Measurements from ENCODE around the gene DCANP1.

The DCANP1 gene, protein sequence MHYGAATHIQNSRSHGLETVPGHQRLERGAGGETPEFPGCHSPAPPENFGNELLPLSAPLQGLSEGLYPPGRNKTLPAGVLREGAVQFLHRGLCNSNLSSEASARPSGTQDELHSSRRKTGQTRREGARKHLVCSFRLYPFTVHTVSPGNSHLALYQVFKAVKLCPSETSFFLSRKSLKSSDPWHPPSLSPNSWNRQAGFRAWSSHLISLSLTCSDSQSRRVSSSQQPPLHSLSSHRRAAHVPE

DNA sequence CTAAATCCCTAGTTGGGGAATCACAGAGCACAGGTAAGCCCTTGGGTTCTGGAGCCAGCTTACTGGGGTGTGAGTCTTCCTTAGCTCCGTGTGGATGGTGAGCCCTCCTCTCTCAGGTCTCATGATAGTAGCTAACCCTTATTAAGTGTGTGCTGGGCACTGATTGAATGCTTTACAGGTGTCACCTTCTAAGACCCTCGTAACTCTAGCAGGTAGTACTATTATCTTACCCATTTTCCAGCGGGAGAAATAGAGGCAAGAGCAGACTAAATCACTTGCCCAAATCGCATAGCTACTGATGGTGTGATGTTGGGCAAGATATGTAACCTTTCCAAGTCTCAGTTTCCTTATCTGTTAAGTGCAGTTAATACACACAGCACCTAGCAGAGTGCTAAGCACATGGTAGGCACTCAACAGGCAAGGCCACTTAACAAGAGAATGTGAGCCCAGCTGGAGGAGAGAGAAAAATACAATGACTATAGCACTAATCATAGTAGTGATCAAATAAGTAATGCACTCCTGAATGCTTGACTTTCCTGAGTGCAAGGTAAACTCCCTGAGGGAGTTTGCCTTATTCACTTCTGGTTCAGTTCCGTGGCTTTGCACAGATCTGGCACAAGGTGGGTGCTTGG lies at the start of gene DCANP1:
DCANP1 (minus strand) TSS at position 51 of the 632 bp plus-strand sequence. CDS start 240 bp downstream, outside the sequence.
- DNase-seq = no peak

DNA sequence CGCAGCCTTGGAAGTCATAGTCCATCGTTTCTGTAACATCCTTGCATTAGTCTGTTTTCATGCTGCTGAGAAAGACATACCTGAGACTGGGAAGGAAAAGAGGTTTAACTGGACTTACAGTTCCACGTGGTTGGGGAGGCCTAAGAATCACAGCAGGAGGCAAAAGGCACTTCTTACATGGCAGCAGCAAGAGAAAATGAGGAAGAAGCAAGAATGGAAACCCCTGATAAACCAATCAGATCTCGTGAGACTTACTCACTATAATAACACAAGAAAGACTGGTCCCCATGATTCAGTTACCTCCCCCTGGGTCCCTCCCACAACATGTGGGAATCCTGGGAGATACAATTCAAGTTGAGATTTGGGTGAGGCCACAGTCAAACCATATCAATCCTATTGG lies 48.4 kb upstream of the DCANP1 start:
- peak; percentile 35 for DNase-seq

DNA sequence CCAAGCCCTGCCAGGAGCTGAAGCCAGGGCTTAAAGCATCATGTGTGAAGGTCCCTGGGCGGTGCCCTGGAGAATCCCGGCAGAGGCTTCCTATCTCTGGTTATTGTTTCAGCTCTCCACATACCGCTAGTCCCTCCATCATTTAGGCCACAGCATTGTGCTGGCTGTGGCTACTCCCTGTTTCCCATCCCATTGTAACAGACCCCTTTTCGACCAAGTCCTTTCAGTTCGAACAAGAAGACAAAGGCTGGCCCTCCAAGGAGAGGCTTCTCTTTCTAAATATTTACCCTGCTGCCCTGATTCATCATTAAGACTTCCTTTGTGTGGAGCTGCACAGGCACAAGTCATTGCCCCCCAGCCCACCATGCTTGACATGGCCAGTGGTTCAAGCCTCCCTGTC lies 47.0 kb upstream of the DCANP1 start:
- no peak for DNase-seq

DNA sequence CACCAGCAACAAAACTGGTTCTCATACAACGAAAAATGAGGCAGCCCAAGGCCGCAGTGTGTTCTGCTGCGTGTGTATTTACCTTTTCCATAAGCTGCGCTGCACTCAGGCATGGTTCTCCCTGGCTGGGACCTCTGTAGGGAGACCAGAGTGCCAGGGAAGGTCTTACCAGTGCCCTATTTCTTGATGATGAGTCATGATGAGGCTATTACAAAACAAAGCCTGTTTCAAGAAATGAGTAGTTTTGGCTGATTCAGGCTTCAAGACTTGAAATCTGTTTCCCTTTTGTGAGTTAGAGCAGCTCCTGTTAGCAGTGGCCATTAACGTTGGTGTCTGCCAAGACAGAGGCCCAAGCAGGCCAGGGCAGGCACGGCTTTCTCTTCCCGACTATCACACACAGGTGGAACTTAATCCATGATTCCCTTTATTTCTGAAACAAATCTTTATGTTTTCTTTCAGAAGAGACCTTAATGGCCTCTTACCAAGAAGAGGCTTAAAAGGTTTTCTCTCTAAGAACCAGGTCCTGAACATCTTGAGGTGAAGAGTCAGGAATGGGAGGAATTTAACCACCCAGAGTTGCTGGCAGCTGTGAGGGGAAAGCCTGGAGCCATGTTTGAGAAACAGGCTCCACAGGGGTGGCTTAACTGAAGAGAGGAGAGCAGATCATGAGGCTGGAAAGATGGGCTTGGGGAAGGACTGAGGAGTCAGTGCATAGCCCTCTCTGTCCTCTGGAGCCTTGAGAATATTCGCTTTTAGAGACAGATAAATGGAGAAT lies 46.4 kb upstream of the DCANP1 start:
- peak; percentile 68 for DNase-seq

DNA sequence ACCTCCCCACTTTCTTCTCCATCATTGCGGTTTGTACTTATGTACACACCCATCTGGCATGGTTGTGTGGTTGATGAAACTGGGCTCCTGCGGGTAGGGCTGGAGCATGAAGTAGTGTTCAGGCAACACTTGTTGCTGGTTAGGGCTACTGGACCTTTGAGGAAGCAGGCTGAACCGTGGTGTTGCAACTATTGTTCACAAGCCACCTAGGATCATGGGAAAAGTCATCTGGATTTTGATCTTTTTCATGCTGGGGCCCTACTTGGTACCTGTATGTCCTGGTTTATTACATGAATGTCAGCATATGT lies 45.1 kb upstream of the DCANP1 start:
- DNase-seq = peak; percentile 33

DNA sequence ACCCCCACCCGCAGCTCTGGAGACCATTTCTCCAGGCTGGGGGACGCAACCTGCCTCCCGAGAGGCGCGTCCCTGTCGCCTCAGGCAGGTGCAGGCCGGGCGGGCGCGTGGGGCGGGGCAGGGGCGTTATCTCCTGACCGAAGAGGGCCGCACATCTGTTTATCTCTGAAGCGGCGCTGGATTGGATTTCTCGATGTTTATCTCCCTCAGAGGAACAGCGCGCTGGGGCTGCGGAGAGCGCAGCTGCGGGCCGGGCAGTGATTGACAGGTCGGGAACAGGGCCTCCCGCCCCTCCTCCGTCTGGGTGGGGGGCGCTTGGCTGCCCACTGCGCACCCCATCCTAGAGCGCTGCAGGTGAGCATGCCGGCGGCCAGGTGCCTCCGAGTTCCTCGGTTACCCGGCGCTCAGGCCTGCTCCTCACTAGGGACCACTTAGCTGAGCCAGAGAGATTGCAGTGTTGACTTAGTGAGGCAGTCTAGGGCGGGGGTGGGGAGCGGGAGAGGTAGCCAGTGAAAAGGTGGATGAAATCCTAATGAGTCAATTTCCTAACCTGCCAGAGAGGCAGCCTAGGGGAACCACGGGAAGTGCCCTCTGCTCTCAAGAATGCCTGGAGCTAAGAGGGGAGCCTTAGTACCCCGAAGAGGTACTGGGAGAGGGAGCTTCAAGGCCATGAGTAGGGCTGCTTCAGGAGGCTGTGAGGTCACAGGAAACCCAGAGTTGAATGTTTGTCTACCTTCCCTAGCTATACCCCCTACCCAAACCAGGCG lies 44.6 kb upstream of the DCANP1 start:
- peak; percentile 58 for DNase-seq

DNA sequence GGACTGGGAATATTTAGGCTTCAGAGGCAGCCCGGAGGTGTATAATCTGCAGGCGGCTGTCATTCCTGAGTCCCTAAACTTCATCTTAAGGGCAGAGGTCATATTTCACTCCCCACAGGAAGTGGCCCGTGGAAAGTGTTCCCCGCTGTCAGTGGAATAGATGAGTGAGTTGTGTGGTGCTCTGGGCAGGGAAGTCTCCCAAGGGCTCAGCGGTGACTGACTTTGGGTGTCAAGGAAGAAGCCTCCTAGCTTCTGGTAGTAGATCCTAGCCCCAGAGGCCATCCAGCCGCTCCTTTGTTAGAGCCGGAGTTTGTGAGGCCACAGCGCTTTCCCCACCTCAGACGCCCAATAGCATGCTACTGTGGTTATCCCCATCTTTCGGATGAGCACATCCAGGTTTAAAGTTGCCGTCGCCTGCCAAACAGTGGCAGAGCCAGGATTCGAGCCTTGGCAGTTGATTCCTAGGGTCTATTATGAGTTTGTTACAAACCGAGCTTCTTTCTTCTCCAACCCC lies 43.9 kb upstream of the DCANP1 start:
- DNase-seq = peak; percentile 24

- no peak for DNase-seq
Observed at GRCh38 chr5:135490245-135491037, 43.3 kb upstream of the DCANP1 start.

DNA sequence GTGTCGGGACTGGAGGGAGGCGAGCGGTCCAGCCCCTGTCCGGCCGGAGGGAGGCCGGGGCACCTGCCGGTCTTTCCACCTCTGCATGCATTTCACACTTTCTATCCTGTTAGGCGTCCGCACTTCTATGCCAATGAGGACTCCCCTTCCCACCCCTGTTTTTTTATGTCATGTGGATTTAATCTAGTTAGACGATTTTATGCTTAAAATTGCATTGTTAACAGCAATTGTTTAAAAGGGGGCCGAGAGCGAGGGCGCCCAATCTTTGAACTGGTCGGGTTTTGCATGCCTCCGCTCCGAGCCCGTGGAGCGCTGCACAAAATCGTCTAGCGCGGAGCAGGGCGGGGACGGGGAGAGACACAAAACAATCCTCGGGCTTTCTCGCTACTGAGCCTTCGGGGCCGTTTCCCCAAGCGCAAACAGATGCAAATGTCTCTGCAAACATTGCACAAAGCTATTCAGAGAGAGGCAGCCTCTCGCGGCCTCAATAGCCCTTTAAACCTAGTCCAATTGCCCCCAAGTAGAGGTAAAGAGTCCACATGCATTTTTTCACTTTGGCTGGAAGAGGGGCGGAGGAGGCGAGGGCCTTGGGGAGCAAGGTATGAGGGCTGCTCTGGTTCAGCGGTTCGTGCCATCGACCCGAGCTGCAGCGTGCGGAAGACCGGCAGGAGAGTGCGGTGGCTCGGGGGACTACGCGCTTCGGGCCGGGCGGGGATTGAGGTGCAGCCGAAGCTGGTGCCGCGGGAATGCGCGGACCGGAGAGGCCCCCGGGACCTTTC lies 42.5 kb upstream of the DCANP1 start:
- no peak for DNase-seq

GRCh38 chr5:135488727-135489465 lies 41.7 kb upstream of the DCANP1 start:
- DNase-seq = peak; percentile 56

- no peak for DNase-seq
Observed at GRCh38 chr5:135487839-135488514, 40.8 kb upstream of the DCANP1 start.

GRCh38 chr5:135487037-135487395 lies 39.9 kb upstream of the DCANP1 start:
- DNase-seq = no peak

- DNase-seq = peak; percentile 63
Observed at GRCh38 chr5:135486131-135487036, 39.2 kb upstream of the DCANP1 start.

DNA sequence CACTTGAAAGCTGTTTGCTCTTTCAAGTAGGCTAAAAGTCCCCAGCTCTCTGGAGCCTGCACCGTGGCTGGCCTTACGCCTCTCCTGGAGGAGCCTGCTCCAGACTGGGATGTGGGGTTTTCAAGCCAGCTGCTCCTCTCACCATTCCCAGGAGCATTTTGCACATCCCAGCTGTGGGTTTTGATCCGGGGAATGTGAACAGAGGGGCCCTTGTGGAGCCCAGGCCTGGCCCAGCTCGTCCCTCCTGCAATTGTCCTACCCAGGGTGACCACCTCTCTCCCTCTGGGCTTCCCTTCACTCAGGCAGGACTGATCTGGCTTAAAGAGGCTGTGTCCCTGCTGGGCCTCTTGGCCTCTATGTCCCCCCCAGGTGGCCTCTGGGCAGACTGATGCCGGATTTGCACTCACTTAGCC lies 37.5 kb upstream of the DCANP1 start:
- DNase-seq = no peak

- no peak for DNase-seq
Observed at GRCh38 chr5:135483254-135483653, 36.1 kb upstream of the DCANP1 start.

GRCh38 chr5:135482381-135482933 lies 35.3 kb upstream of the DCANP1 start:
- DNase-seq = peak; percentile 91

DNA sequence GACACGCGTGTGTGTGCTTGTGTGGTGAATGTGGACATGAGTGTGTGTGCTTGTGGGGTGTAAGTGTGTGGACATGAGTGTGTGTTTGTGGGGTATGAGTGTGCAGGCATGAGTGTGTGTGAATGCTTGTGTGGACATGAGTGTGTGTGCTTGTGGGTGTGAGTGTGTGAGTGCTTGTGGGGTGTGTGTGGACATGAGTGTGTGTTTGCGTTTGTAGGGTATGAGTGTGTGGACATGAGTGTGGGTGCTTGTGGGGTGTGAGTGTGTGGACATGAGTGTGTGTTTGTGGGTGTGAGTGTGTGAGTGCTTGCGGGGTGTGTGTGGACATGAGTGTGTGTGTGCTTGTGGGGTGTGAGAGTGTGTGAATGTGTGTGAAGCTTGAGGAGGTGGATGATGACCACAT lies 34.8 kb upstream of the DCANP1 start:
- DNase-seq = no peak

DNA sequence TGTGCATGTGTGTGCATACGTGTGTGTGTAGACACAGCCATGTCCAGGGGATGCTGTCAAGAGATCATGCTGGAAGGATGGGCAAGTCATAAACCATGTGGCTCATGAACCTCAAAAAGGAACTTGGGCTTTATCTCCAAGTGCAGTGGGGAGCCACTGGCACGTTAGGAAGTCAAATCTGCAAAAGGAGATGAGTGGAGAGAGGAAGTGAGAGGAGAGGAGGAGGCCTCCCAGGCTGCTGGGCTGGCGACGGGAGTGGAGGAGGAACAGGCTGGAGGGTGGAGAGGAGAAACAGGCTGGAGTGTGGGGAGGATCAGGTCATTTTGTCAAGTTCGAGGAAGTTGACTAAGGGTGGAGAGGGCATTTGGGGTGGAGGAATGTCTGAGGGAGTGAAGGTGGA lies 34.2 kb upstream of the DCANP1 start:
- DNase-seq = peak; percentile 96

DNA sequence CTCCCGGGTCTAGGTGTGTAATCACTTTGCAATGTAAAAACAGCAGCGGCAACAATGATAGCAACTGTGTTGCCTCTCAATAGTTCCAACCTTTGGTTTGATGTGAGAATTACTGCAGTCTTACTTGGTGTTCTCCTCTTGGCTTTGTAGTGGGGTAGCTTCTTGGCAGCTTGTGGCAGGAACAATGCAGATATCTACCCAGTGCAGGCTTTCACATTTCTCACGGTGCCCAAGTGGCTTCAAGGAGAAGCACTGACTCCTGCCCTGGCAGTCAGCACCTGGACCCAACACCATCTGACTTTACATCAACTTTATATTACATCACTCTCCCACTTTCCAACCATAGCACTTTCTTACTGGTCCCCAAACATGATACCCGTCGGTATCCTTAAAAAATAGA lies 33.4 kb upstream of the DCANP1 start:
- DNase-seq = peak; percentile 83

Data from hematopoietic multipotent progenitor cell treated with erythropoietin and hydrocortisone succinate and interleukin-3 and kit ligand, for 4 days (in vitro differentiated cells).